ENCODE data around the gene USP33.

Gene USP33

GRCh38 chr1:77759071-77760028, at the start of gene USP33:
Gene USP33, minus strand, starts transcription at chr1:77759852. Its CDS starts 18,155 bp downstream, at chr1:77741697.
- H3K79me2 ChIP-seq (ENCODE audit: insufficient read depth, low read length): peaks cover 50% of the 10 kb centered on the region
- H3K27me3 ChIP-seq (ENCODE audit: low read length): no peaks in the 10 kb centered on the region
- peak within 1 kb of the TSS; percentile 87 for H2AFZ ChIP-seq (ENCODE audit: low read depth, low read length, severe bottlenecking)
- peak within 1 kb of the TSS; percentile 86 for H3K9ac ChIP-seq (ENCODE audit: low read length)
- no peak for TF ChIP-seq CTCF (IDR thresholded peaks at IDR 0.05; ENCODE audit: insufficient read depth, low read length, poor library complexity, severe bottlenecking)
- no peak for TF ChIP-seq EZH2phosphoT487 (conservative IDR thresholded peaks at IDR 0.05; ENCODE audit: low read length)
- H3K36me3 ChIP-seq (ENCODE audit: low read length): no peaks in the 10 kb centered on the region
- no peaks in the 10 kb centered on the region for H3K9me2 ChIP-seq (replicated peaks; ENCODE audit: insufficient read depth, low read length)
- peak within 1 kb of the TSS; percentile 51 for H3K27ac ChIP-seq (ENCODE audit: low read depth, low read length)
- H3K4me2 ChIP-seq (ENCODE audit: low read depth, low read length, poor library complexity, severe bottlenecking): peak within 1 kb of the TSS; percentile 90
- H3K4me3 ChIP-seq (ENCODE audit: insufficient read depth, low read length, poor library complexity, severe bottlenecking): peak within 1 kb of the TSS; percentile 87
- no peaks in the 10 kb centered on the region for H3K9me3 ChIP-seq (ENCODE audit: insufficient read depth, low read length)
- no peaks in the 10 kb centered on the region; the same call in 1 of the 2 replicates for H3F3A ChIP-seq (ENCODE audit: insufficient read depth)
- H4K20me1 ChIP-seq (ENCODE audit: low read depth, low read length): peaks cover 33% of the 10 kb centered on the region

DNA sequence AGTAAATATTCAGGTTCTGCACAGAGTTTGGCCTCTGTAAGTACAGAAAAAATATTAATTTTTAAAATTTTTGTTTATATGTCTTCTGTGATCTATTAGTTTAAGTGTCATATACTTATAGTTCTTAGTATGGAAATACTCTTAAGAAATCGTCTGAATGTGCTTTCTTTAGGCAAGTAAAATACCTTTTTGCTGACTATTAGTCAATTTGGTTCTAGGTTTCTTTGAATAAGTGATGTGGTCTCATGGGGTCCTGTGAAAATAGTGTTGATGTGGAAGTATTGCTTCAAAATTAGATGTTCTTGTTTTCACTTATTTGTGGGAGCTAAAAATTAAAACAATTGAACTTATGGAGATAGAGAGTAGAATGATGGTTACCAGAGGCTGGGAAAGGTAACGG, 43.7 kb upstream of the USP33 start:
- no peaks in the 10 kb centered on the region for H3K27me3 ChIP-seq (ENCODE audit: low read length)
- H3F3A ChIP-seq (ENCODE audit: insufficient read depth): 0 out of 2 replicates have a peak, but pooled peaks cover 5% of the 10 kb centered on the region
- H3K4me3 ChIP-seq (ENCODE audit: insufficient read depth, low read length, poor library complexity, severe bottlenecking): no peak overlapping the region
- H3K36me3 ChIP-seq (ENCODE audit: low read length): peaks cover 19% of the 10 kb centered on the region
- no peaks in the 10 kb centered on the region for H3K9me3 ChIP-seq (ENCODE audit: insufficient read depth, low read length)
- H3K9ac ChIP-seq (ENCODE audit: low read length): no peak overlapping the region
- no peak overlapping the region for H3K27ac ChIP-seq (ENCODE audit: low read depth, low read length)
- no peaks in the 10 kb centered on the region for H3K79me2 ChIP-seq (ENCODE audit: insufficient read depth, low read length)
- no peaks in the 10 kb centered on the region for H4K20me1 ChIP-seq (ENCODE audit: low read depth, low read length)
- TF ChIP-seq CTCF (IDR thresholded peaks at IDR 0.05; ENCODE audit: insufficient read depth, low read length, poor library complexity, severe bottlenecking) (no peak), EZH2phosphoT487 (conservative IDR thresholded peaks at IDR 0.05; ENCODE audit: low read length) (no peak)
- no peaks in the 10 kb centered on the region for H3K9me2 ChIP-seq (replicated peaks; ENCODE audit: insufficient read depth, low read length)
- no peak overlapping the region for H2AFZ ChIP-seq (ENCODE audit: low read depth, low read length, severe bottlenecking)
- no peak overlapping the region for H3K4me2 ChIP-seq (ENCODE audit: low read depth, low read length, poor library complexity, severe bottlenecking)

- TF ChIP-seq CTCF (IDR thresholded peaks at IDR 0.05; ENCODE audit: insufficient read depth, low read length, poor library complexity, severe bottlenecking): no peak
- TF ChIP-seq EZH2phosphoT487 (conservative IDR thresholded peaks at IDR 0.05; ENCODE audit: low read length): no peak
- 0 out of 2 replicates have a peak, but pooled peaks cover 5% of the 10 kb centered on the region for H3F3A ChIP-seq (ENCODE audit: insufficient read depth)
- H3K4me2 ChIP-seq (ENCODE audit: low read depth, low read length, poor library complexity, severe bottlenecking): no peak overlapping the region
- peaks cover 16% of the 10 kb centered on the region for H3K36me3 ChIP-seq (ENCODE audit: low read length)
- no peaks in the 10 kb centered on the region for H4K20me1 ChIP-seq (ENCODE audit: low read depth, low read length)
- H2AFZ ChIP-seq (ENCODE audit: low read depth, low read length, severe bottlenecking): no peak overlapping the region
- no peak overlapping the region for H3K4me3 ChIP-seq (ENCODE audit: insufficient read depth, low read length, poor library complexity, severe bottlenecking)
- H3K27ac ChIP-seq (ENCODE audit: low read depth, low read length): no peak overlapping the region
- no peaks in the 10 kb centered on the region for H3K9me3 ChIP-seq (ENCODE audit: insufficient read depth, low read length)
- no peaks in the 10 kb centered on the region for H3K79me2 ChIP-seq (ENCODE audit: insufficient read depth, low read length)
- H3K9ac ChIP-seq (ENCODE audit: low read length): no peak overlapping the region
- H3K27me3 ChIP-seq (ENCODE audit: low read length): no peaks in the 10 kb centered on the region
- no peaks in the 10 kb centered on the region for H3K9me2 ChIP-seq (replicated peaks; ENCODE audit: insufficient read depth, low read length)
Observed at GRCh38 chr1:77802026-77802425, 42.4 kb upstream of the USP33 start.
